ENCODE measurements around the gene RAMP3.

The RAMP3 gene

GRCh38 chr7:45116048-45116447 is 41.5 kb upstream of the RAMP3 start:
- TF ChIP-seq, protein P1, sequence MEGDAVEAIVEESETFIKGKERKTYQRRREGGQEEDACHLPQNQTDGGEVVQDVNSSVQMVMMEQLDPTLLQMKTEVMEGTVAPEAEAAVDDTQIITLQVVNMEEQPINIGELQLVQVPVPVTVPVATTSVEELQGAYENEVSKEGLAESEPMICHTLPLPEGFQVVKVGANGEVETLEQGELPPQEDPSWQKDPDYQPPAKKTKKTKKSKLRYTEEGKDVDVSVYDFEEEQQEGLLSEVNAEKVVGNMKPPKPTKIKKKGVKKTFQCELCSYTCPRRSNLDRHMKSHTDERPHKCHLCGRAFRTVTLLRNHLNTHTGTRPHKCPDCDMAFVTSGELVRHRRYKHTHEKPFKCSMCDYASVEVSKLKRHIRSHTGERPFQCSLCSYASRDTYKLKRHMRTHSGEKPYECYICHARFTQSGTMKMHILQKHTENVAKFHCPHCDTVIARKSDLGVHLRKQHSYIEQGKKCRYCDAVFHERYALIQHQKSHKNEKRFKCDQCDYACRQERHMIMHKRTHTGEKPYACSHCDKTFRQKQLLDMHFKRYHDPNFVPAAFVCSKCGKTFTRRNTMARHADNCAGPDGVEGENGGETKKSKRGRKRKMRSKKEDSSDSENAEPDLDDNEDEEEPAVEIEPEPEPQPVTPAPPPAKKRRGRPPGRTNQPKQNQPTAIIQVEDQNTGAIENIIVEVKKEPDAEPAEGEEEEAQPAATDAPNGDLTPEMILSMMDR (IDR thresholded peaks at IDR 0.05; ENCODE audit: insufficient read depth, low read depth, low read length, missing control alignments): no peak
- no peak overlapping the region for H3K4me3 ChIP-seq (ENCODE audit: low read length)
- no peak for DNase-seq (ENCODE audit: low read depth)

DNA sequence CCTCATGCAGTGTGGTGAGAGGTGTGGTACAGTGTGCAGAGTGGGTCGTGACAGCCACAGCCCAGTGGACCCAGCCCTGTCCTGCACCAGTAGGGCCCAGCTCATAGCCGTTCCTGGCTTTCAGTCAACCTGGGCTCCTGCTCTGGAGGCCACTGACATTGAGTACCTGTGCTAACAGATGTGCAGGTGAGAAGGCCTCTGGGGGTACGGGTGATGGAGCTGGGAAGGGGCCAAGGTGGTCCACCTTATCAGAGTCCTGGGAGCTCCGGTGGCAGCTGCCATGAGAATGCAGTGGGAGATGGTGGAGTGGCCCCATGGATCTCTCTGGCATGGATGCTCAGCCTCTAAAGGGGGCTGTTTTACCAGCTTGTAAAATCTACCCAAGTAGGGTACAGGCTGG is 40.0 kb upstream of the RAMP3 start:
- H3K4me3 ChIP-seq (ENCODE audit: low read length): no peak overlapping the region
- TF ChIP-seq, protein P1 (IDR thresholded peaks at IDR 0.05; ENCODE audit: insufficient read depth, low read depth, low read length, missing control alignments): no peak
- DNase-seq (ENCODE audit: low read depth): no peak

- no peak for DNase-seq (ENCODE audit: low read depth)
- TF ChIP-seq, protein P1 (IDR thresholded peaks at IDR 0.05; ENCODE audit: insufficient read depth, low read depth, low read length, missing control alignments): no peak
Observed at GRCh38 chr7:45118292-45118691, 39.3 kb upstream of the RAMP3 start.

GRCh38 chr7:45118889-45119331 is 38.7 kb upstream of the RAMP3 start:
- no peak for DNase-seq (ENCODE audit: low read depth)

More at GRCh38 chr7:45118292-45118691, 39.3 kb upstream of the RAMP3 start:
- no peak overlapping the region for H3K4me3 ChIP-seq (ENCODE audit: low read length)

GRCh38 chr7:45119550-45119949 is 38.0 kb upstream of the RAMP3 start:
- no peak overlapping the region for H3K4me3 ChIP-seq (ENCODE audit: low read length)
- TF ChIP-seq, protein P1 (IDR thresholded peaks at IDR 0.05; ENCODE audit: insufficient read depth, low read depth, low read length, missing control alignments): no peak
- DNase-seq (ENCODE audit: low read depth): no peak

More at GRCh38 chr7:45118889-45119331, 38.7 kb upstream of the RAMP3 start:
- TF ChIP-seq, protein P1 (IDR thresholded peaks at IDR 0.05; ENCODE audit: insufficient read depth, low read depth, low read length, missing control alignments): no peak
- H3K4me3 ChIP-seq (ENCODE audit: low read length): no peak overlapping the region

GRCh38 chr7:45122975-45123860 is 34.4 kb upstream of the RAMP3 start:
- H3K4me3 ChIP-seq (ENCODE audit: low read length): no peak overlapping the region
- no peak for DNase-seq (ENCODE audit: low read depth)
- TF ChIP-seq, protein P1 (IDR thresholded peaks at IDR 0.05; ENCODE audit: insufficient read depth, low read depth, low read length, missing control alignments): no peak

Data from epithelial cell of esophagus (primary cell).